ENCODE measurements around the gene PRKCE. TPM values are rescaled to one million over a fixed set of nuclear protein-coding genes. Genes with fewer than 3 reads are reported as not detected.
A peak's percentile ranks its signal among the peaks of the same experiment; 100 is the strongest.

The PRKCE gene
- total RNA-seq, 1 experiment from 2014 or later = 4.4 TPM

GRCh38 chr2:46175419-46175818 is 523.9 kb downstream of the PRKCE start:
- H3K9me3 Mint-ChIP-seq (ENCODE audit: unreplicated experiment) = no peaks in the 10 kb centered on the region
- ChIA-PET CTCF (interaction anchor here (0.9 kb wide), 1 partner anchor 132 kb away, joined by 3 read pairs; no protein-coding TSS in a partner anchor), POLR2A (no interaction called here)
- H3K4me1 ChIP-seq = peaks cover 78% of the 10 kb centered on the region
- H3K27me3 ChIP-seq (replicated peaks; ENCODE audit: control insufficient read depth, insufficient read depth, low read length) = no peaks in the 10 kb centered on the region
- H3K36me3 ChIP-seq (ENCODE audit: control insufficient read depth, insufficient read depth, low read length) = no peaks in the 10 kb centered on the region
- peaks cover 6% of the 10 kb centered on the region for H3K36me3 Mint-ChIP-seq (ENCODE audit: insufficient read depth, unreplicated experiment)
- H3K27ac Mint-ChIP-seq (ENCODE audit: unreplicated experiment) = peak overlapping the region; percentile 87
- no peaks in the 10 kb centered on the region for H3K9me3 ChIP-seq
- intact Hi-C loops (cut with micrococcal nuclease; ENCODE audit: unreplicated experiment) = no loop called here
- no peak for TF ChIP-seq CTCF (IDR thresholded peaks at IDR 0.05; ENCODE audit: insufficient read depth in 1 of 2, low read depth in 1 of 2, low read length in 1 of 2, severe bottlenecking in 1 of 2, unreplicated experiment in 1 of 2)
- peaks cover 69% of the 10 kb centered on the region for H3K4me1 Mint-ChIP-seq (ENCODE audit: low read depth, unreplicated experiment)
- no TSS peak for BruUV-seq (replicated peaks)
- H3K4me3 Mint-ChIP-seq (ENCODE audit: unreplicated experiment) = no peak overlapping the region
- H3K4me3 ChIP-seq (ENCODE audit: low read depth, low read length) = no peak overlapping the region
- DNase-seq = no peak
- H3K27me3 Mint-ChIP-seq (ENCODE audit: insufficient read depth, unreplicated experiment) = no peaks in the 10 kb centered on the region

GRCh38 chr2:46177461-46178089 is 526.1 kb downstream of the PRKCE start:
- Histone ChIP-seq H3K4me3 (ENCODE audit: low read depth, low read length) (no peak overlapping the region), H3K27me3 (replicated peaks; ENCODE audit: control insufficient read depth, insufficient read depth, low read length) (no peaks in the 10 kb centered on the region), H3K36me3 (ENCODE audit: control insufficient read depth, insufficient read depth, low read length) (no peaks in the 10 kb centered on the region), H3K4me1 (peaks cover 61% of the 10 kb centered on the region), H3K9me3 (no peaks in the 10 kb centered on the region)
- intact Hi-C loops (cut with micrococcal nuclease; ENCODE audit: unreplicated experiment) = no loop called here
- Mint-ChIP-seq H3K9me3 (ENCODE audit: unreplicated experiment) (no peaks in the 10 kb centered on the region), H3K4me1 (ENCODE audit: low read depth, unreplicated experiment) (peaks cover 66% of the 10 kb centered on the region), H3K4me3 (ENCODE audit: unreplicated experiment) (no peak overlapping the region), H3K27me3 (ENCODE audit: insufficient read depth, unreplicated experiment) (no peaks in the 10 kb centered on the region), H3K36me3 (ENCODE audit: insufficient read depth, unreplicated experiment) (peaks cover 6% of the 10 kb centered on the region), H3K27ac (ENCODE audit: unreplicated experiment) (peak overlapping the region; percentile 28)
- no peak for DNase-seq
- BruUV-seq (replicated peaks) = no TSS peak
- no peak for TF ChIP-seq CTCF (IDR thresholded peaks at IDR 0.05; ENCODE audit: insufficient read depth in 1 of 2, low read depth in 1 of 2, low read length in 1 of 2, severe bottlenecking in 1 of 2, unreplicated experiment in 1 of 2)
- ChIA-PET CTCF (interaction anchor here (0.6 kb wide), 1 partner anchor 185 kb away, joined by 3 read pairs; no protein-coding TSS in a partner anchor), POLR2A (no interaction called here)

GRCh38 chr2:46179037-46179621 is 527.7 kb downstream of the PRKCE start:
- DNase-seq = no peak
- Histone ChIP-seq H3K36me3 (ENCODE audit: control insufficient read depth, insufficient read depth, low read length) (no peaks in the 10 kb centered on the region), H3K9me3 (no peaks in the 10 kb centered on the region), H3K4me3 (ENCODE audit: low read depth, low read length) (no peak overlapping the region), H3K27me3 (replicated peaks; ENCODE audit: control insufficient read depth, insufficient read depth, low read length) (no peaks in the 10 kb centered on the region), H3K4me1 (peaks cover 45% of the 10 kb centered on the region)
- no TSS peak for BruUV-seq (replicated peaks)
- TF ChIP-seq CTCF (IDR thresholded peaks at IDR 0.05; ENCODE audit: insufficient read depth in 1 of 2, low read depth in 1 of 2, low read length in 1 of 2, severe bottlenecking in 1 of 2, unreplicated experiment in 1 of 2) = no peak
- H3K27me3 Mint-ChIP-seq (ENCODE audit: insufficient read depth, unreplicated experiment) = no peaks in the 10 kb centered on the region
- intact Hi-C loops (cut with micrococcal nuclease; ENCODE audit: unreplicated experiment) = no loop called here
- POLR2A ChIA-PET = interaction anchor here (0.6 kb wide), 1 partner anchor 238 kb away, joined by 3 read pairs; no protein-coding TSS in a partner anchor
- no peaks in the 10 kb centered on the region for H3K9me3 Mint-ChIP-seq (ENCODE audit: unreplicated experiment)
- peaks cover 53% of the 10 kb centered on the region for H3K4me1 Mint-ChIP-seq (ENCODE audit: low read depth, unreplicated experiment)
- peaks cover 6% of the 10 kb centered on the region for H3K36me3 Mint-ChIP-seq (ENCODE audit: insufficient read depth, unreplicated experiment)
- H3K27ac Mint-ChIP-seq (ENCODE audit: unreplicated experiment) = peak overlapping the region; percentile 83
- CTCF ChIA-PET = interaction anchor here (0.8 kb wide), 1 partner anchor 14 kb away, joined by 3 read pairs; no protein-coding TSS in a partner anchor
- no peak overlapping the region for H3K4me3 Mint-ChIP-seq (ENCODE audit: unreplicated experiment)

Measured in Caco-2 (cell line).